Endodermal cell (in vitro differentiated cells): ENCODE results near the gene TEX261. TPM values are rescaled to one million over a fixed set of nuclear protein-coding genes. Genes with fewer than 3 reads are reported as not detected.

ENCODE experiments used
- DNase-seq: peaks from one replicate; pipeline ENCODE4 v3.0.0-alpha.2; 2017
- H3K27ac ChIP-seq: 2 replicates; pipeline ENCODE4 v1.5.1; 2013; ENCODE audit warnings: mild to moderate bottlenecking, low read depth, low read length, moderate library complexity
- H3K27me3 ChIP-seq: 2 replicates; pipeline ENCODE4 v1.6.1; 2013; ENCODE audit warnings: mild to moderate bottlenecking, low read length, moderate library complexity; ENCODE audit not compliant: insufficient read depth, control insufficient read depth, poor library complexity, severe bottlenecking
- H3K36me3 ChIP-seq: 2 replicates; pipeline ENCODE4 v1.7.0; 2013; ENCODE audit warnings: mild to moderate bottlenecking, low read length, moderate library complexity; ENCODE audit not compliant: control insufficient read depth, insufficient read depth
- H3K4me1 ChIP-seq: one replicate; pipeline ENCODE4 v1.7.0; 2013; ENCODE audit warnings: low read length; ENCODE audit not compliant: control insufficient read depth, insufficient read depth
- H3K4me3 ChIP-seq: 2 replicates; pipeline ENCODE4 v1.5.1; 2013; ENCODE audit warnings: mild to moderate bottlenecking, low read length, moderate library complexity
- H3K9ac ChIP-seq: 2 replicates; pipeline ENCODE4 v1.6.1; 2013; ENCODE audit warnings: mild to moderate bottlenecking, low read length, moderate library complexity; ENCODE audit not compliant: poor library complexity, severe bottlenecking; ENCODE audit errors: extremely low read depth
- H3K9me3 ChIP-seq: 2 replicates; pipeline ENCODE4 v1.6.1; 2013; ENCODE audit warnings: mild to moderate bottlenecking, low read length, moderate library complexity; ENCODE audit not compliant: control insufficient read depth
- H3K27ac Mint-ChIP-seq: 2 replicates; pipeline ENCODE4 v1.8.0; 2020; ENCODE audit warnings: mixed read lengths
- H3K27me3 Mint-ChIP-seq: 2 replicates; pipeline ENCODE4 v1.8.0; 2021; ENCODE audit warnings: mild to moderate bottlenecking, mixed read lengths; ENCODE audit not compliant: insufficient read depth
- H3K36me3 Mint-ChIP-seq: 2 replicates; pipeline ENCODE4 v1.8.0; 2020; ENCODE audit warnings: low read depth, mixed read lengths
- H3K4me1 Mint-ChIP-seq: 2 replicates; pipeline ENCODE4 v1.8.0; 2020; ENCODE audit warnings: mixed read lengths
- H3K4me3 Mint-ChIP-seq: 2 replicates; pipeline ENCODE4 v1.8.0; 2020; ENCODE audit warnings: mild to moderate bottlenecking, moderate library complexity, mixed read lengths
- H3K9me3 Mint-ChIP-seq: 2 replicates; pipeline ENCODE4 v1.8.0; 2020; ENCODE audit warnings: mild to moderate bottlenecking, mixed read lengths
- WGBS, 2 experiments: methylation state at CpG; one replicate each; pipeline versions ENCODE4 v1.1.5 to v1.1.7; 2013; ENCODE audit warnings: missing lambda C conversion rate in 2 of 2, mixed read lengths in 1 of 2; ENCODE audit not compliant: insufficient coverage in 1 of 2, insufficient read length in 1 of 2; 5-methylcytosine and 5-hydroxymethylcytosine counted together
- total RNA-seq, 2 donors: library from RNA; stranded (reverse); fragmentation: NEBNext Ultra II Directional in 1 of 2; extraction: Animal tissue kit (Norgen Biotek cat#: 25700) in 1 of 2; gene quantifications; 2 replicates in 1 of 2; 3 replicates in 1 of 2; pipeline ENCODE4 v1.2.1, GENCODE V29; 2021
- TF ChIP-seq, protein P1 (sequence below): fragments of 200-600 bp; sonication (generic); conservative IDR thresholded peaks from 2 replicates; pipeline ENCODE4 v1.5.0; 2021; ENCODE audit warnings: antibody characterized with exemption, mild to moderate bottlenecking

Gene TEX261
- total RNA-seq, 2 donors from 2014 or later, result 13.3 to 19.9 TPM

GRCh38 chr2:70990216-70990615, 4.5 kb downstream of the TEX261 start:
- Mint-ChIP-seq H3K9me3 (no peaks in the 10 kb centered on the region), H3K4me1 (peaks cover 9% of the 10 kb centered on the region), H3K36me3 (peaks cover 41% of the 10 kb centered on the region), H3K27ac (no peak overlapping the region), H3K27me3 (no peaks in the 10 kb centered on the region), H3K4me3 (no peak overlapping the region)
- no peak for DNase-seq
- Histone ChIP-seq H3K9me3 (no peaks in the 10 kb centered on the region), H3K27ac (no peak overlapping the region), H3K27me3 (no peaks in the 10 kb centered on the region), H3K9ac (no peak overlapping the region), H3K4me1 (peaks cover 3% of the 10 kb centered on the region), H3K36me3 (peaks cover 42% of the 10 kb centered on the region), H3K4me3 (no peak overlapping the region)
- TF ChIP-seq, protein P1, sequence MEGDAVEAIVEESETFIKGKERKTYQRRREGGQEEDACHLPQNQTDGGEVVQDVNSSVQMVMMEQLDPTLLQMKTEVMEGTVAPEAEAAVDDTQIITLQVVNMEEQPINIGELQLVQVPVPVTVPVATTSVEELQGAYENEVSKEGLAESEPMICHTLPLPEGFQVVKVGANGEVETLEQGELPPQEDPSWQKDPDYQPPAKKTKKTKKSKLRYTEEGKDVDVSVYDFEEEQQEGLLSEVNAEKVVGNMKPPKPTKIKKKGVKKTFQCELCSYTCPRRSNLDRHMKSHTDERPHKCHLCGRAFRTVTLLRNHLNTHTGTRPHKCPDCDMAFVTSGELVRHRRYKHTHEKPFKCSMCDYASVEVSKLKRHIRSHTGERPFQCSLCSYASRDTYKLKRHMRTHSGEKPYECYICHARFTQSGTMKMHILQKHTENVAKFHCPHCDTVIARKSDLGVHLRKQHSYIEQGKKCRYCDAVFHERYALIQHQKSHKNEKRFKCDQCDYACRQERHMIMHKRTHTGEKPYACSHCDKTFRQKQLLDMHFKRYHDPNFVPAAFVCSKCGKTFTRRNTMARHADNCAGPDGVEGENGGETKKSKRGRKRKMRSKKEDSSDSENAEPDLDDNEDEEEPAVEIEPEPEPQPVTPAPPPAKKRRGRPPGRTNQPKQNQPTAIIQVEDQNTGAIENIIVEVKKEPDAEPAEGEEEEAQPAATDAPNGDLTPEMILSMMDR, result no peak
- 73% methylated on average over 5 of the region's 5 CpGs; no CpG with 5 or more reads in 1 of the 2 experiments for WGBS, 2 experiments

GRCh38 chr2:70988726-70989648, 5.7 kb downstream of the TEX261 start:
- H3K27ac Mint-ChIP-seq, result no peak overlapping the region
- H3K36me3 Mint-ChIP-seq, result peaks cover 41% of the 10 kb centered on the region
- H3K4me1 Mint-ChIP-seq, result peaks cover 8% of the 10 kb centered on the region
- H3K27me3 Mint-ChIP-seq, result no peaks in the 10 kb centered on the region
- Histone ChIP-seq H3K27ac (no peak overlapping the region), H3K27me3 (no peaks in the 10 kb centered on the region), H3K9me3 (no peaks in the 10 kb centered on the region), H3K9ac (no peak overlapping the region), H3K4me1 (peaks cover 3% of the 10 kb centered on the region), H3K36me3 (peaks cover 42% of the 10 kb centered on the region), H3K4me3 (no peak overlapping the region)
- TF ChIP-seq, protein P1, result no peak
- peak; percentile 22 for DNase-seq
- WGBS, 2 experiments, result 88 to 92% methylated on average over 8 to 16 of the region's 16 CpGs
- H3K4me3 Mint-ChIP-seq, result no peak overlapping the region
- no peaks in the 10 kb centered on the region for H3K9me3 Mint-ChIP-seq

- TF ChIP-seq, protein P1, result no peak
- no peaks in the 10 kb centered on the region for H3K4me1 Mint-ChIP-seq
- Histone ChIP-seq H3K9ac (no peak overlapping the region), H3K27me3 (no peaks in the 10 kb centered on the region), H3K4me3 (no peak overlapping the region), H3K9me3 (no peaks in the 10 kb centered on the region), H3K27ac (no peak overlapping the region), H3K4me1 (no peaks in the 10 kb centered on the region), H3K36me3 (peaks cover 42% of the 10 kb centered on the region)
- H3K4me3 Mint-ChIP-seq, result no peak overlapping the region
- no peak overlapping the region for H3K27ac Mint-ChIP-seq
- 89 to 90% methylated on average over 2 to 4 of the region's 4 CpGs for WGBS, 2 experiments
- H3K27me3 Mint-ChIP-seq, result no peaks in the 10 kb centered on the region
- no peaks in the 10 kb centered on the region for H3K9me3 Mint-ChIP-seq
- peak; percentile 13 for DNase-seq
- H3K36me3 Mint-ChIP-seq, result peaks cover 41% of the 10 kb centered on the region
These were observed 6.5 kb downstream of the TEX261 start for GRCh38 chr2:70988151-70988550.
